HEK293 (cell line): Measurements from ENCODE around the gene PPP3CA.

ENCODE experiments used
- CTCF ChIA-PET: fragments of 350-600 bp; formaldehyde crosslinking; extraction: SDS; loops from one replicate; lab custom pipeline; 2021; ENCODE audit warnings: antibody characterized with exemption; lab: Yijun Ruan, JAX
- POLR2A ChIA-PET: fragments of 300-600 bp; formaldehyde crosslinking; extraction: SDS; loops from one replicate; lab custom pipeline; 2020; ENCODE audit warnings: antibody characterized with exemption, inconsistent platforms; lab: Yijun Ruan, JAX
- H3K27ac ChIP-seq: fragments of 200-500 bp; sonication (Bioruptor generic); 2 replicates; pipeline ENCODE4 v1.5.1; 2014; ENCODE audit warnings: low read depth, low read length, control low read depth, inconsistent platforms; ENCODE audit errors: extremely low read depth
- H3K36me3 ChIP-seq, 2 experiments: fragments of 200-500 bp in 1 of 2; sonication (Bioruptor generic) in 1 of 2; 1 replicate in 1 of 2; 2 replicates in 1 of 2; pipeline ENCODE4 v1.5.1; 2014 to 2017; ENCODE audit warnings: inconsistent platforms in 2 of 2, low read length in 2 of 2; ENCODE audit not compliant: control insufficient read depth in 2 of 2, insufficient read depth in 1 of 2
- H3K4me1 ChIP-seq: fragments of 200-500 bp; sonication (Bioruptor generic); 2 replicates; pipeline ENCODE4 v1.5.1; 2014; ENCODE audit warnings: mild to moderate bottlenecking, low read length, inconsistent platforms; ENCODE audit not compliant: control insufficient read depth, insufficient read depth
- H3K4me3 ChIP-seq: 2 replicates; pipeline ENCODE4 v1.5.1; 2011; ENCODE audit warnings: low read depth, mild to moderate bottlenecking, control low read depth, low read length, moderate library complexity
- H3K9me3 ChIP-seq: fragments of 200-500 bp; sonication (Bioruptor generic); 2 replicates; pipeline ENCODE4 v1.5.1; 2014; ENCODE audit warnings: low read depth, low read length, inconsistent platforms; ENCODE audit not compliant: control insufficient read depth, insufficient read depth
- BCL11A ChIP-seq: fragments of 450-650 bp; formaldehyde crosslinking; IDR thresholded peaks from 2 replicates; pipeline ENCODE4 v1.5.1; 2016; ENCODE audit warnings: low read depth, missing biosample characterization, missing genetic modification characterization
- BCL6B ChIP-seq: fragments of 450-650 bp; formaldehyde crosslinking; IDR thresholded peaks from 2 replicates; pipeline ENCODE4 v1.5.1; 2017; ENCODE audit warnings: missing biosample characterization, missing genetic modification characterization
- GLIS1 ChIP-seq: fragments of 450-650 bp; formaldehyde crosslinking; IDR thresholded peaks from 2 replicates; pipeline ENCODE4 v1.5.1; 2016; ENCODE audit warnings: missing biosample characterization, missing genetic modification characterization
- KLF16 ChIP-seq: fragments of 450-650 bp; formaldehyde crosslinking; IDR thresholded peaks from 2 replicates; pipeline ENCODE4 v1.5.1; 2017; ENCODE audit warnings: missing biosample characterization, missing genetic modification characterization
- MYNN ChIP-seq: fragments of 450-650 bp; formaldehyde crosslinking; IDR thresholded peaks from 2 replicates; pipeline ENCODE4 v1.5.1; 2016; ENCODE audit warnings: missing biosample characterization, missing genetic modification characterization, borderline replicate concordance
- SCRT2 ChIP-seq: fragments of 450-650 bp; formaldehyde crosslinking; IDR thresholded peaks from 2 replicates; pipeline ENCODE4 v1.5.1; 2016; ENCODE audit warnings: missing biosample characterization, missing genetic modification characterization
- TSHZ1 ChIP-seq: fragments of 450-650 bp; formaldehyde crosslinking; IDR thresholded peaks from 2 replicates; pipeline ENCODE4 v1.5.1; 2016; ENCODE audit warnings: missing biosample characterization, missing genetic modification characterization, borderline replicate concordance
- ZEB2 ChIP-seq: fragments of 450-650 bp; formaldehyde crosslinking; IDR thresholded peaks from 2 replicates; pipeline ENCODE4 v1.5.1; 2016; ENCODE audit warnings: missing biosample characterization, missing genetic modification characterization
- ZNF112 ChIP-seq: fragments of 450-650 bp; formaldehyde crosslinking; IDR thresholded peaks from 2 replicates; pipeline ENCODE4 v1.5.0; 2017; ENCODE audit warnings: missing biosample characterization, missing genetic modification characterization
- ZNF155 ChIP-seq: fragments of 450-650 bp; formaldehyde crosslinking; IDR thresholded peaks from 2 replicates; pipeline ENCODE4 v1.5.1; 2016; ENCODE audit warnings: missing biosample characterization, missing genetic modification characterization
- ZNF202 ChIP-seq: fragments of 450-650 bp; formaldehyde crosslinking; IDR thresholded peaks from 2 replicates; pipeline ENCODE4 v1.5.1; 2016; ENCODE audit warnings: missing biosample characterization, missing genetic modification characterization, borderline replicate concordance
- ZNF248 ChIP-seq: fragments of 450-650 bp; formaldehyde crosslinking; IDR thresholded peaks from 2 replicates; pipeline ENCODE4 v1.5.1; 2017; ENCODE audit warnings: missing biosample characterization, missing genetic modification characterization
- ZNF274 ChIP-seq, 2 experiments: fragments of 200-500 bp in 1 of 2; fragments of 450-650 bp in 1 of 2; sonication (Bioruptor generic) in 1 of 2; formaldehyde crosslinking in 1 of 2; IDR thresholded peaks; 2 replicates each; pipeline versions ENCODE4 v1.5.1 to v1.6.1; 2014 to 2016; ENCODE audit warnings: borderline replicate concordance in 1 of 2, inconsistent platforms in 1 of 2, low read length in 1 of 2, missing biosample characterization in 1 of 2, missing genetic modification characterization in 1 of 2
- ZNF366 ChIP-seq: fragments of 450-650 bp; formaldehyde crosslinking; conservative IDR thresholded peaks from 2 replicates; pipeline ENCODE4 v1.5.1; 2016; ENCODE audit warnings: missing biosample characterization, missing genetic modification characterization
- ZNF37A ChIP-seq: fragments of 450-650 bp; IDR thresholded peaks from 2 replicates; pipeline ENCODE4 v1.5.1; 2018; ENCODE audit warnings: missing biosample characterization, missing genetic modification characterization
- ZNF394 ChIP-seq: fragments of 450-650 bp; formaldehyde crosslinking; IDR thresholded peaks from 2 replicates; pipeline ENCODE4 v1.5.1; 2016; ENCODE audit warnings: missing biosample characterization, missing genetic modification characterization, mild to moderate bottlenecking, moderate library complexity, borderline replicate concordance
- ZNF510 ChIP-seq: fragments of 450-650 bp; formaldehyde crosslinking; IDR thresholded peaks from 2 replicates; pipeline ENCODE4 v1.5.1; 2018; ENCODE audit warnings: mild to moderate bottlenecking, missing genetic modification characterization, missing biosample characterization; ENCODE audit not compliant: insufficient replicate concordance
- ZNF514 ChIP-seq: fragments of 450-650 bp; formaldehyde crosslinking; IDR thresholded peaks from 2 replicates; pipeline ENCODE4 v1.5.1; 2016; ENCODE audit warnings: missing biosample characterization, missing genetic modification characterization
- ZNF530 ChIP-seq: fragments of 450-650 bp; formaldehyde crosslinking; IDR thresholded peaks from 2 replicates; pipeline ENCODE4 v1.5.1; 2016; ENCODE audit warnings: low read depth, missing biosample characterization, missing genetic modification characterization
- ZNF658 ChIP-seq: fragments of 450-650 bp; formaldehyde crosslinking; IDR thresholded peaks from 2 replicates; pipeline ENCODE4; 2016; ENCODE audit warnings: missing biosample characterization, missing genetic modification characterization
- ZNF701 ChIP-seq: fragments of 450-650 bp; formaldehyde crosslinking; IDR thresholded peaks from 2 replicates; pipeline ENCODE4 v1.5.1; 2016; ENCODE audit warnings: missing biosample characterization, missing genetic modification characterization
- ZNF76 ChIP-seq: fragments of 450-650 bp; formaldehyde crosslinking; IDR thresholded peaks from 2 replicates; pipeline ENCODE4; 2016; ENCODE audit warnings: low read depth, missing biosample characterization, missing genetic modification characterization, borderline replicate concordance
- ZSCAN16 ChIP-seq: fragments of 450-650 bp; formaldehyde crosslinking; IDR thresholded peaks from 2 replicates; pipeline ENCODE4 v1.5.1; 2016; ENCODE audit warnings: missing biosample characterization, missing genetic modification characterization
- ZXDB ChIP-seq: fragments of 450-650 bp; formaldehyde crosslinking; IDR thresholded peaks from 2 replicates; pipeline ENCODE4 v1.5.1; 2016; ENCODE audit warnings: missing biosample characterization, missing genetic modification characterization
- TF ChIP-seq, protein P1 (sequence below): fragments of 450-650 bp; formaldehyde crosslinking; IDR thresholded peaks from 2 replicates; pipeline ENCODE4 v1.5.1; 2017; ENCODE audit warnings: missing biosample characterization, mild to moderate bottlenecking, missing genetic modification characterization, moderate library complexity
- TF ChIP-seq, protein P2 (sequence below): fragments of 450-650 bp; formaldehyde crosslinking; IDR thresholded peaks from 2 replicates; pipeline ENCODE4 v1.5.1; 2016; ENCODE audit warnings: missing biosample characterization, missing genetic modification characterization

PPP3CA gene

GRCh38 chr4:101258883-101259282 is 88.4 kb downstream of the PPP3CA start:
- Histone ChIP-seq H3K9me3 (no peaks in the 10 kb centered on the region), H3K27ac (no peak overlapping the region), H3K4me1 (no peaks in the 10 kb centered on the region), H3K36me3 (no peaks in the 10 kb centered on the region), H3K4me3 (no peak overlapping the region)
- CTCF ChIA-PET: interaction anchor here (1.4 kb wide), 1 partner anchor 9 kb away, joined by 3 read pairs; no protein-coding TSS in a partner anchor
- TF ChIP-seq, protein P1, sequence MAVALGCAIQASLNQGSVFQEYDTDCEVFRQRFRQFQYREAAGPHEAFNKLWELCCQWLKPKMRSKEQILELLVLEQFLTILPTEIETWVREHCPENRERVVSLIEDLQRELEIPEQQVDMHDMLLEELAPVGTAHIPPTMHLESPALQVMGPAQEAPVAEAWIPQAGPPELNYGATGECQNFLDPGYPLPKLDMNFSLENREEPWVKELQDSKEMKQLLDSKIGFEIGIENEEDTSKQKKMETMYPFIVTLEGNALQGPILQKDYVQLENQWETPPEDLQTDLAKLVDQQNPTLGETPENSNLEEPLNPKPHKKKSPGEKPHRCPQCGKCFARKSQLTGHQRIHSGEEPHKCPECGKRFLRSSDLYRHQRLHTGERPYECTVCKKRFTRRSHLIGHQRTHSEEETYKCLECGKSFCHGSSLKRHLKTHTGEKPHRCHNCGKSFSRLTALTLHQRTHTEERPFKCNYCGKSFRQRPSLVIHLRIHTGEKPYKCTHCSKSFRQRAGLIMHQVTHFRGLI: no peak
- TF ChIP-seq BCL11A (tag by site-specific recombination) (no peak), KLF16 (tag by site-specific recombination) (no peak), ZSCAN16 (tag by site-specific recombination) (no peak)
- POLR2A ChIA-PET: no interaction called here

- ChIA-PET POLR2A (no interaction called here), CTCF (no interaction called here)
- H3K36me3 ChIP-seq: no peaks in the 10 kb centered on the region
- H3K27ac ChIP-seq: no peak overlapping the region
- no peaks in the 10 kb centered on the region for H3K9me3 ChIP-seq
- H3K4me3 ChIP-seq: no peak overlapping the region
- no peaks in the 10 kb centered on the region for H3K4me1 ChIP-seq
- TF ChIP-seq ZNF510 (no peak), ZNF658 (tag by site-specific recombination) (no peak), ZNF76 (no peak), SCRT2 (tag by site-specific recombination) (no peak), ZEB2 (tag by site-specific recombination) (no peak), ZNF202 (tag by site-specific recombination) (no peak), ZNF701 (tag by site-specific recombination) (no peak), ZNF248 (tag by site-specific recombination) (no peak), ZXDB (tag by site-specific recombination) (no peak)
- TF ChIP-seq, protein P2, sequence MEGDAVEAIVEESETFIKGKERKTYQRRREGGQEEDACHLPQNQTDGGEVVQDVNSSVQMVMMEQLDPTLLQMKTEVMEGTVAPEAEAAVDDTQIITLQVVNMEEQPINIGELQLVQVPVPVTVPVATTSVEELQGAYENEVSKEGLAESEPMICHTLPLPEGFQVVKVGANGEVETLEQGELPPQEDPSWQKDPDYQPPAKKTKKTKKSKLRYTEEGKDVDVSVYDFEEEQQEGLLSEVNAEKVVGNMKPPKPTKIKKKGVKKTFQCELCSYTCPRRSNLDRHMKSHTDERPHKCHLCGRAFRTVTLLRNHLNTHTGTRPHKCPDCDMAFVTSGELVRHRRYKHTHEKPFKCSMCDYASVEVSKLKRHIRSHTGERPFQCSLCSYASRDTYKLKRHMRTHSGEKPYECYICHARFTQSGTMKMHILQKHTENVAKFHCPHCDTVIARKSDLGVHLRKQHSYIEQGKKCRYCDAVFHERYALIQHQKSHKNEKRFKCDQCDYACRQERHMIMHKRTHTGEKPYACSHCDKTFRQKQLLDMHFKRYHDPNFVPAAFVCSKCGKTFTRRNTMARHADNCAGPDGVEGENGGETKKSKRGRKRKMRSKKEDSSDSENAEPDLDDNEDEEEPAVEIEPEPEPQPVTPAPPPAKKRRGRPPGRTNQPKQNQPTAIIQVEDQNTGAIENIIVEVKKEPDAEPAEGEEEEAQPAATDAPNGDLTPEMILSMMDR: no peak
Measured at GRCh38 chr4:101256222-101256621, 91.1 kb downstream of the PPP3CA start.

- Histone ChIP-seq H3K4me3 (no peak overlapping the region), H3K27ac (no peak overlapping the region), H3K9me3 (no peaks in the 10 kb centered on the region), H3K4me1 (no peaks in the 10 kb centered on the region), H3K36me3 (no peaks in the 10 kb centered on the region)
- ChIA-PET CTCF (no interaction called here), POLR2A (no interaction called here)
- TF ChIP-seq ZNF37A: no peak
- no peak for TF ChIP-seq GLIS1
- TF ChIP-seq ZNF274 (IDR thresholded peaks at IDR 0.05; ENCODE audit: low read length): no peak
- no peak for TF ChIP-seq ZNF274 (tag by site-specific recombination; IDR thresholded peaks at IDR 0.05; ENCODE audit: borderline replicate concordance)
- no peak for TF ChIP-seq ZNF394 (tag by site-specific recombination)
- TF ChIP-seq ZNF155 (tag by site-specific recombination): no peak
- no peak for TF ChIP-seq ZNF76
- TF ChIP-seq ZNF514 (tag by site-specific recombination): no peak
- no peak for TF ChIP-seq ZNF366 (tag by site-specific recombination)
- TF ChIP-seq ZNF530 (tag by site-specific recombination): no peak
- TF ChIP-seq BCL6B: no peak
- TF ChIP-seq TSHZ1 (tag by site-specific recombination): no peak
- TF ChIP-seq ZNF112 (tag by site-specific recombination): no peak
- no peak for TF ChIP-seq MYNN
Measured at GRCh38 chr4:101254776-101255175, 92.5 kb downstream of the PPP3CA start.
